ENCODE measurements around the gene TNXB. TPM values are rescaled to one million over a fixed set of nuclear protein-coding genes. Genes with fewer than 3 reads are reported as not detected.
"Not testable (repeated sequence)": the region's sequence is repeated elsewhere in the genome, so short reads cannot be mapped to it uniquely, and the experiment has no call there.

TNXB gene
- total and polyA plus RNA-seq, 2 of the 4 experiments (the other 2 are of a cell fraction) = 0.05 TPM; not detected in 1

- intact Hi-C loops (cut with micrococcal nuclease) = loop anchor here (10.0 kb wide), 1 partner anchor 115 kb away; the partner anchor contains the start of genes PPT2 and PRRT1
Measured at GRCh38 chr6:32039321-32040274, 69.5 kb downstream of the TNXB start.

DNA sequence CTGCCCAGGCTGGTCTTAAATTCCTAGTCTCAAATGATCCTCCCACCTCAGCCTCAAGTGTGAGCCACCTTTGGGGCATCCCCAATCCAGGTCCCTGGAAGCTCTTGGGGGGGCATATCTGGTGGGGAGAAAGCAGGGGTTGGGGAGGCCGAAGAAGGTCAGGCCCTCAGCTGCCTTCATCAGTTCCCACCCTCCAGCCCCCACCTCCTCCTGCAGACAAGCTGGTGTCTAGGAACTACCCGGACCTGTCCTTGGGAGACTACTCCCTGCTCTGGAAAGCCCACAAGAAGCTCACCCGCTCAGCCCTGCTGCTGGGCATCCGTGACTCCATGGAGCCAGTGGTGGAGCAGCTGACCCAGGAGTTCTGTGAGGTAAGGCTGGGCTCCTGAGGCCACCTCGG, 70.3 kb downstream of the TNXB start:
- H3K4ac ChIP-seq (ENCODE audit: low read depth, low read length); CTCF ChIA-PET; ATAC-seq (ENCODE audit: low read depth); H3K27me3 ChIP-seq (ENCODE audit: control insufficient read depth, insufficient read depth, low read length); H2BK15ac ChIP-seq (ENCODE audit: low read depth, low read length); H3K23ac ChIP-seq (ENCODE audit: low read depth, low read length); H3K4me2 ChIP-seq (ENCODE audit: low read depth, low read length); DNase-seq; dilution Hi-C loops (cut with HindIII; ENCODE audit: low sequenced_read_pairs, unreplicated experiment); H3K18ac ChIP-seq (ENCODE audit: low read depth, low read length); H4K8ac ChIP-seq (ENCODE audit: low read depth in 2 of 2, low read length in 2 of 2); H3K27ac ChIP-seq (ENCODE audit: insufficient read depth, low read length); H3K79me1 ChIP-seq (ENCODE audit: low read depth in 1 of 2, low read length in 2 of 2); H3K4me3 ChIP-seq (ENCODE audit: insufficient read depth, low read depth, low read length); H4K5ac ChIP-seq (ENCODE audit: low read depth, low read length); H3K14ac ChIP-seq (replicated peaks; ENCODE audit: low read depth, low read length); H2AK9ac ChIP-seq (replicated peaks; ENCODE audit: low read depth, low read length, poor library complexity); H2BK20ac ChIP-seq (ENCODE audit: low read depth, low read length); H3K36me3 ChIP-seq (ENCODE audit: control insufficient read depth, insufficient read depth, low read length); BruUV-seq (replicated peaks); H2AK5ac ChIP-seq (ENCODE audit: low read depth, low read length); H4K20me1 ChIP-seq (ENCODE audit: insufficient read depth, low read length); H4K91ac ChIP-seq (ENCODE audit: insufficient read depth, low read depth, low read length); in situ Hi-C loops (cut with MboI; ENCODE audit: low sequenced_read_pairs); POLR2A ChIA-PET (ENCODE audit: unreplicated experiment); H3K9me3 ChIP-seq (ENCODE audit: control insufficient read depth, insufficient read depth, low read length); H3K9ac ChIP-seq (ENCODE audit: low read depth, low read length); H3K4me1 ChIP-seq (ENCODE audit: control insufficient read depth, insufficient read depth, low read length); intact Hi-C loops (cut with micrococcal nuclease); H2BK120ac ChIP-seq (ENCODE audit: low read depth, low read length); H3K9me1 ChIP-seq (ENCODE audit: insufficient read depth, low read length); H2AFZ ChIP-seq (replicated peaks; ENCODE audit: low read length, poor library complexity); H3K56ac ChIP-seq (ENCODE audit: extremely low read depth, insufficient read depth, low read length); H2BK5ac ChIP-seq (ENCODE audit: low read depth, low read length, poor library complexity, severe bottlenecking): not testable (repeated sequence)
- WGBS, 2 experiments (ENCODE audit: extremely low coverage in 2 of 2, insufficient read length in 1 of 2) = no CpG with 5 or more reads among the region's 5 CpGs

More at GRCh38 chr6:32039321-32040274, 69.5 kb downstream of the TNXB start:
- H3K9me3 ChIP-seq (ENCODE audit: control insufficient read depth, insufficient read depth, low read length); DNase-seq; H2BK20ac ChIP-seq (ENCODE audit: low read depth, low read length); H3K56ac ChIP-seq (ENCODE audit: extremely low read depth, insufficient read depth, low read length); H4K8ac ChIP-seq (ENCODE audit: low read depth in 2 of 2, low read length in 2 of 2); H3K27ac ChIP-seq (ENCODE audit: insufficient read depth, low read length); H3K36me3 ChIP-seq (ENCODE audit: control insufficient read depth, insufficient read depth, low read length); CTCF ChIA-PET; H3K18ac ChIP-seq (ENCODE audit: low read depth, low read length); in situ Hi-C loops (cut with MboI; ENCODE audit: low sequenced_read_pairs); H4K91ac ChIP-seq (ENCODE audit: insufficient read depth, low read depth, low read length); H3K14ac ChIP-seq (replicated peaks; ENCODE audit: low read depth, low read length); POLR2A ChIA-PET (ENCODE audit: unreplicated experiment); H3K27me3 ChIP-seq (ENCODE audit: control insufficient read depth, insufficient read depth, low read length); H2AK9ac ChIP-seq (replicated peaks; ENCODE audit: low read depth, low read length, poor library complexity); BruUV-seq (replicated peaks); H3K4me3 ChIP-seq (ENCODE audit: insufficient read depth, low read depth, low read length); H3K9ac ChIP-seq (ENCODE audit: low read depth, low read length); H2AK5ac ChIP-seq (ENCODE audit: low read depth, low read length); H2BK5ac ChIP-seq (ENCODE audit: low read depth, low read length, poor library complexity, severe bottlenecking); H3K79me1 ChIP-seq (ENCODE audit: low read depth in 1 of 2, low read length in 2 of 2); H3K9me1 ChIP-seq (ENCODE audit: insufficient read depth, low read length); H3K4ac ChIP-seq (ENCODE audit: low read depth, low read length); H4K5ac ChIP-seq (ENCODE audit: low read depth, low read length); H3K4me2 ChIP-seq (ENCODE audit: low read depth, low read length); H2AFZ ChIP-seq (replicated peaks; ENCODE audit: low read length, poor library complexity); H3K23ac ChIP-seq (ENCODE audit: low read depth, low read length); H2BK15ac ChIP-seq (ENCODE audit: low read depth, low read length); ATAC-seq (ENCODE audit: low read depth); H3K4me1 ChIP-seq (ENCODE audit: control insufficient read depth, insufficient read depth, low read length); dilution Hi-C loops (cut with HindIII; ENCODE audit: low sequenced_read_pairs, unreplicated experiment); H4K20me1 ChIP-seq (ENCODE audit: insufficient read depth, low read length); H2BK120ac ChIP-seq (ENCODE audit: low read depth, low read length): not testable (repeated sequence)
- no CpG with 5 or more reads among the region's 24 CpGs for WGBS, 2 experiments (ENCODE audit: extremely low coverage in 2 of 2, insufficient read length in 1 of 2)
